GM18520 (cell line): Measurements from ENCODE around the gene SMG1.

Source experiments
- ATAC-seq: cut with Tn5 transposase; IDR thresholded peaks from one replicate; pipeline ENCODE4 v1.9.1; 2021; ENCODE audit not compliant: unreplicated experiment

Gene SMG1

GRCh38 chr16:18853694-18854093, 72.5 kb downstream of the SMG1 start:
- no peak for ATAC-seq

GRCh38 chr16:18852647-18853046, 73.6 kb downstream of the SMG1 start:
- no peak for ATAC-seq

GRCh38 chr16:18846416-18846815, 79.8 kb downstream of the SMG1 start:
- ATAC-seq: no peak

- no peak for ATAC-seq
Measured at GRCh38 chr16:18842565-18842964, 83.6 kb downstream of the SMG1 start.

GRCh38 chr16:18841833-18842525, 84.2 kb downstream of the SMG1 start:
- ATAC-seq: no peak

GRCh38 chr16:18839555-18839954, 86.7 kb downstream of the SMG1 start:
- ATAC-seq: no peak

GRCh38 chr16:18836702-18837101, 89.5 kb downstream of the SMG1 start:
- no peak for ATAC-seq

GRCh38 chr16:18834864-18835263, 91.3 kb downstream of the SMG1 start:
- ATAC-seq: no peak

GRCh38 chr16:18833707-18834505, 92.3 kb downstream of the SMG1 start:
- ATAC-seq: no peak

- no peak for ATAC-seq
Measured at GRCh38 chr16:18832613-18833012, 93.6 kb downstream of the SMG1 start.

- no peak for ATAC-seq
Measured at GRCh38 chr16:18832006-18832405, 94.2 kb downstream of the SMG1 start.

- ATAC-seq: no peak
Measured at GRCh38 chr16:18829251-18829650, 97.0 kb downstream of the SMG1 start.

GRCh38 chr16:18827890-18828289, 98.3 kb downstream of the SMG1 start:
- ATAC-seq: no peak

GRCh38 chr16:18816286-18816685, 109.9 kb downstream of the SMG1 start:
- ATAC-seq: no peak

- no peak for ATAC-seq
Measured at GRCh38 chr16:18811925-18812324, 114.3 kb downstream of the SMG1 start.

GRCh38 chr16:18809165-18809564, 117.0 kb downstream of the SMG1 start:
- ATAC-seq: no peak

GRCh38 chr16:18805257-18805773, 120.9 kb downstream of the SMG1 start:
- ATAC-seq: no peak

- no peak for ATAC-seq
Measured at GRCh38 chr16:18804540-18804939, 121.7 kb downstream of the SMG1 start.

GRCh38 chr16:18803569-18804462, 122.4 kb downstream of the SMG1 start:
- ATAC-seq: no peak

GRCh38 chr16:18802767-18803343, 123.4 kb downstream of the SMG1 start:
- ATAC-seq: no peak
